Measurements from ENCODE around the gene PLD1. TPM values are rescaled to one million over a fixed set of nuclear protein-coding genes. Genes with fewer than 3 reads are reported as not detected.

The PLD1 gene
- total RNA-seq, 1 experiment from 2014 or later = 32.5 TPM

DNA sequence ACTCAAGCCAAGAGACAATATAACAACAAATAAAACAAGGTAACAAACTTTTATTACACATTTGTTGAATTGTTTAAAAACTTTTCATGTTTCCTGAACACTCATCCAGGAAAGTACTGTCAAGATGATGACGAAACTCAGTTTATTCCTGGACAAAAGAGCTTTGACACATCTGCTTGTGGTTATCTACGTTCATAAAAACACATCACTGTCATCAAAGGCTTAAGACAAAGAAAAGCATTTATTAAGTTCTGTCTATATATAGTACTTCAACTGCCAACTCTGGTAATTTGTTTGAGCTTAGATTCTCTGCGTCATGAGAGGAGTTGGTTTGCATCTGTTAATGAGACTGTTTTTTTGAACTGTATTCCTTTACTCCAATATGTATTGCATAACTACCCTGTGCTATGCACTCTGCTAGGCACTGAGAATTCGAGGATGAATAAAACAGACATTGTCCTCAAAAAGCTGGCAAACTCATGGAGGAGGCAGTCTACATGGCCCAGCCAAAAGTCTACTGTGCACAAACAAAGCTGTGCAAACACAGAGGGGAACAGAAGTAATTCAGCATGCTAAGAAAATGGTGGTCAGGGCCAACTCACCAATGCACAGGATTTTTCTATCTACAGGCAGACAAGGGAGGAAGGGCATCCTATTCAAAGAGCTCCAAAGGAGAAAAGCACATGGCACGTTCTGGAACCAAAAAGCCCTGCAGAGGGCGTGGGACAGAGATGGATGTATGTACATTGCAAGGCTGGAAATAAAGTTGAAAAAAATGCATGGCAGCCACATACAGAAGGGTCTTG, 21.5 kb downstream of the PLD1 start:
- ChIA-PET POLR2A (ENCODE audit: unreplicated experiment) (interaction anchor here (0.7 kb wide), 1 partner anchor 132 kb away, joined by 3 read pairs; no protein-coding TSS in a partner anchor), CTCF (interaction anchor here (0.8 to 1.1 kb wide), 2 partner anchors 40 to 85 kb away, joined by 3 read pairs; no protein-coding TSS in a partner anchor)
- intact Hi-C loops (cut with micrococcal nuclease; ENCODE audit: unreplicated experiment) = no loop called here
- Histone ChIP-seq H3K9me2 (ENCODE audit: insufficient read depth) (no peaks in the 10 kb centered on the region), H3K79me2 (ENCODE audit: low read depth) (peaks cover 23% of the 10 kb centered on the region; the same call in 1 of the 2 replicates), H2AFZ (no peak overlapping the region), H4K20me1 (ENCODE audit: insufficient read depth) (no peaks in the 10 kb centered on the region), H3K9me3 (ENCODE audit: insufficient read depth, low read depth) (no peaks in the 10 kb centered on the region), H3K4me3 (no peak overlapping the region), H3K27me3 (ENCODE audit: insufficient read depth, low read depth) (no peaks in the 10 kb centered on the region), H3K36me3 (ENCODE audit: low read depth) (peaks cover 11% of the 10 kb centered on the region), H3F3A (ENCODE audit: insufficient read depth, low read depth) (peaks cover 19% of the 10 kb centered on the region), H3K4me1 (replicated peaks; ENCODE audit: insufficient read depth) (peaks cover 41% of the 10 kb centered on the region), H3K27ac (no peak overlapping the region), H3K4me2 (no peak overlapping the region)
- BruUV-seq (replicated peaks) = no TSS peak
- TF ChIP-seq EZH2 (IDR thresholded peaks at IDR 0.05; ENCODE audit: low read depth) = no peak
- no peak for DNase-seq

- ChIA-PET POLR2A (ENCODE audit: unreplicated experiment) (no interaction called here), CTCF (no interaction called here)
- Histone ChIP-seq H3K27ac (no peak overlapping the region), H3K9me2 (ENCODE audit: insufficient read depth) (no peaks in the 10 kb centered on the region), H3K4me3 (no peak overlapping the region), H4K20me1 (ENCODE audit: insufficient read depth) (no peaks in the 10 kb centered on the region), H3K9me3 (ENCODE audit: insufficient read depth, low read depth) (no peaks in the 10 kb centered on the region), H3K4me1 (replicated peaks; ENCODE audit: insufficient read depth) (peaks cover 39% of the 10 kb centered on the region), H3K4me2 (no peak overlapping the region), H2AFZ (no peak overlapping the region), H3F3A (ENCODE audit: insufficient read depth, low read depth) (peaks cover 11% of the 10 kb centered on the region), H3K27me3 (ENCODE audit: insufficient read depth, low read depth) (no peaks in the 10 kb centered on the region), H3K36me3 (ENCODE audit: low read depth) (peaks cover 11% of the 10 kb centered on the region), H3K79me2 (ENCODE audit: low read depth) (0 out of 2 replicates have a peak, but pooled peaks cover 15% of the 10 kb centered on the region)
- BruUV-seq (replicated peaks) = no TSS peak
- TF ChIP-seq EZH2 (IDR thresholded peaks at IDR 0.05; ENCODE audit: low read depth) = no peak
- TF ChIP-seq, protein P1, sequence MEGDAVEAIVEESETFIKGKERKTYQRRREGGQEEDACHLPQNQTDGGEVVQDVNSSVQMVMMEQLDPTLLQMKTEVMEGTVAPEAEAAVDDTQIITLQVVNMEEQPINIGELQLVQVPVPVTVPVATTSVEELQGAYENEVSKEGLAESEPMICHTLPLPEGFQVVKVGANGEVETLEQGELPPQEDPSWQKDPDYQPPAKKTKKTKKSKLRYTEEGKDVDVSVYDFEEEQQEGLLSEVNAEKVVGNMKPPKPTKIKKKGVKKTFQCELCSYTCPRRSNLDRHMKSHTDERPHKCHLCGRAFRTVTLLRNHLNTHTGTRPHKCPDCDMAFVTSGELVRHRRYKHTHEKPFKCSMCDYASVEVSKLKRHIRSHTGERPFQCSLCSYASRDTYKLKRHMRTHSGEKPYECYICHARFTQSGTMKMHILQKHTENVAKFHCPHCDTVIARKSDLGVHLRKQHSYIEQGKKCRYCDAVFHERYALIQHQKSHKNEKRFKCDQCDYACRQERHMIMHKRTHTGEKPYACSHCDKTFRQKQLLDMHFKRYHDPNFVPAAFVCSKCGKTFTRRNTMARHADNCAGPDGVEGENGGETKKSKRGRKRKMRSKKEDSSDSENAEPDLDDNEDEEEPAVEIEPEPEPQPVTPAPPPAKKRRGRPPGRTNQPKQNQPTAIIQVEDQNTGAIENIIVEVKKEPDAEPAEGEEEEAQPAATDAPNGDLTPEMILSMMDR (conservative IDR thresholded peaks at IDR 0.05) = no peak
- intact Hi-C loops (cut with micrococcal nuclease; ENCODE audit: unreplicated experiment) = no loop called here
- DNase-seq = no peak
These were observed 23.3 kb downstream of the PLD1 start for GRCh38 chr3:171786997-171787396.

- no peak for DNase-seq
- POLR2A ChIA-PET (ENCODE audit: unreplicated experiment) = no interaction called here
- Histone ChIP-seq H3F3A (ENCODE audit: insufficient read depth, low read depth) (peaks cover 10% of the 10 kb centered on the region), H3K27ac (no peak overlapping the region), H3K4me3 (no peak overlapping the region), H2AFZ (no peak overlapping the region), H3K27me3 (ENCODE audit: insufficient read depth, low read depth) (no peaks in the 10 kb centered on the region), H3K79me2 (ENCODE audit: low read depth) (0 out of 2 replicates have a peak, but pooled peaks cover 10% of the 10 kb centered on the region), H3K4me1 (replicated peaks; ENCODE audit: insufficient read depth) (peaks cover 26% of the 10 kb centered on the region), H4K20me1 (ENCODE audit: insufficient read depth) (no peaks in the 10 kb centered on the region), H3K4me2 (no peak overlapping the region), H3K36me3 (ENCODE audit: low read depth) (peaks cover 11% of the 10 kb centered on the region), H3K9me2 (ENCODE audit: insufficient read depth) (no peaks in the 10 kb centered on the region), H3K9me3 (ENCODE audit: insufficient read depth, low read depth) (no peaks in the 10 kb centered on the region)
- intact Hi-C loops (cut with micrococcal nuclease; ENCODE audit: unreplicated experiment) = no loop called here
- BruUV-seq (replicated peaks) = no TSS peak
- CTCF ChIA-PET = interaction anchor here (0.5 to 0.8 kb wide), 2 partner anchors 12 to 46 kb away, joined by 3 to 7 read pairs; no protein-coding TSS in a partner anchor
- no peak for TF ChIP-seq EZH2 (IDR thresholded peaks at IDR 0.05; ENCODE audit: low read depth)
- TF ChIP-seq, protein P1 (conservative IDR thresholded peaks at IDR 0.05) = no peak
These were observed 25.3 kb downstream of the PLD1 start for GRCh38 chr3:171784937-171785336.

All from PC-9 (cell line).